Neural cell (in vitro differentiated cells): Measurements from ENCODE around the gene GFOD2. TPM values are rescaled to one million over a fixed set of nuclear protein-coding genes. Genes with fewer than 3 reads are reported as not detected.

ENCODE experiments used
- H2AFZ ChIP-seq: fragments of 200-600, 300-800 bp; sonication (generic), shearing (Covaris generic); 2 replicates; pipeline ENCODE4 v1.6.0; 2014; ENCODE audit warnings: low read depth, mild to moderate bottlenecking, antibody characterized with exemption, low read length, moderate library complexity
- H3F3A ChIP-seq: fragments of 200-600 bp; shearing (Covaris generic); 2 replicates; pipeline ENCODE4 v1.6.1; 2016; ENCODE audit warnings: mild to moderate bottlenecking, moderate library complexity, mixed read lengths, antibody characterized with exemption, low read length; ENCODE audit not compliant: insufficient read depth, poor library complexity, severe bottlenecking
- H3K27ac ChIP-seq: fragments of 200-600, 300-800 bp; sonication (generic), shearing (Covaris generic); 2 replicates; pipeline ENCODE4 v1.5.1; 2014; ENCODE audit warnings: mild to moderate bottlenecking, low read length, moderate library complexity
- H3K27me3 ChIP-seq: fragments of 300-800, 200-600 bp; sonication (generic), shearing (Covaris generic); 2 replicates; pipeline ENCODE4 v1.6.0; 2014; ENCODE audit warnings: mild to moderate bottlenecking, low read depth, low read length, moderate library complexity; ENCODE audit not compliant: insufficient read depth
- H3K36me3 ChIP-seq: fragments of 300-800, 200-600 bp; sonication (generic), shearing (Covaris generic); 2 replicates; pipeline ENCODE4 v1.5.1; 2014; ENCODE audit warnings: mild to moderate bottlenecking, antibody characterized with exemption, low read length, moderate library complexity; ENCODE audit not compliant: insufficient read depth
- H3K4me2 ChIP-seq: fragments of 300-800, 200-600 bp; sonication (generic), shearing (Covaris generic); 2 replicates; pipeline ENCODE4 v1.6.0; 2014; ENCODE audit warnings: mild to moderate bottlenecking, low read length
- H3K4me3 ChIP-seq: fragments of 300-800, 200-600 bp; sonication (generic), shearing (Covaris generic); 2 replicates; pipeline ENCODE4 v1.5.1; 2014; ENCODE audit warnings: mild to moderate bottlenecking, low read length, moderate library complexity
- H3K79me2 ChIP-seq: fragments of 200-600 bp; shearing (Covaris generic); replicated peaks from 2 replicates; pipeline ENCODE4 v1.6.0; 2014; ENCODE audit warnings: mild to moderate bottlenecking, low read length, moderate library complexity; ENCODE audit not compliant: insufficient read depth
- H3K9ac ChIP-seq: fragments of 300-800, 200-600 bp; sonication (generic), shearing (Covaris generic); 2 replicates; pipeline ENCODE4 v1.6.1; 2016; ENCODE audit warnings: mild to moderate bottlenecking, low read length, mixed read lengths
- H3K9me2 ChIP-seq: fragments of 200-600 bp; shearing (Covaris generic); 2 replicates; pipeline ENCODE4 v1.6.1; 2016; ENCODE audit warnings: mild to moderate bottlenecking, low read length, mixed read lengths; ENCODE audit not compliant: insufficient read depth
- H3K9me3 ChIP-seq: fragments of 200-600, 300-800 bp; sonication (generic), shearing (Covaris generic); 2 replicates; pipeline ENCODE4 v1.6.1; 2016; ENCODE audit warnings: mild to moderate bottlenecking, mixed run types, low read length, moderate library complexity, mixed read lengths
- H4K20me1 ChIP-seq: fragments of 200-600 bp; shearing (Covaris generic); 2 replicates; pipeline ENCODE4 v1.6.1; 2016; ENCODE audit warnings: mild to moderate bottlenecking, mixed run types; ENCODE audit not compliant: insufficient read depth
- CTCF ChIP-seq: fragments of 450-650 bp; IDR thresholded peaks from 2 replicates; pipeline ENCODE4 v1.5.1; 2014; ENCODE audit warnings: antibody characterized with exemption, mild to moderate bottlenecking, moderate library complexity; ENCODE audit not compliant: poor library complexity, severe bottlenecking
- EP300 ChIP-seq: fragments of 450-650 bp; conservative IDR thresholded peaks from 2 replicates; pipeline ENCODE4 v1.6.1; 2014; ENCODE audit warnings: antibody characterized with exemption, mild to moderate bottlenecking, moderate library complexity; ENCODE audit not compliant: poor library complexity, severe bottlenecking
- EZH2 ChIP-seq: fragments of 200-600, 300-800 bp; shearing (Covaris generic), sonication (generic); IDR thresholded peaks from 2 replicates; pipeline ENCODE4 v1.6.1; 2014; ENCODE audit warnings: antibody characterized with exemption, low read length, borderline replicate concordance, mild to moderate bottlenecking; ENCODE audit not compliant: insufficient read depth, poor library complexity, severe bottlenecking
- MXI1 ChIP-seq: fragments of 450-650 bp; conservative IDR thresholded peaks from 2 replicates; pipeline ENCODE4 v1.6.1; 2014; ENCODE audit warnings: antibody characterized with exemption, mild to moderate bottlenecking; ENCODE audit not compliant: poor library complexity, severe bottlenecking
- POLR2AphosphoS5 ChIP-seq: IDR thresholded peaks from 2 replicates; pipeline ENCODE4 v1.6.1; 2012
- RAD21 ChIP-seq: fragments of 450-650 bp; conservative IDR thresholded peaks from 2 replicates; pipeline ENCODE4 v1.6.1; 2014; ENCODE audit warnings: antibody characterized with exemption, mild to moderate bottlenecking, moderate library complexity
- SMC3 ChIP-seq: fragments of 450-650 bp; conservative IDR thresholded peaks from 2 replicates; pipeline ENCODE4 v1.6.1; 2014; ENCODE audit warnings: antibody characterized with exemption, mild to moderate bottlenecking, moderate library complexity; ENCODE audit not compliant: poor library complexity
- TAF1 ChIP-seq: IDR thresholded peaks from 2 replicates; pipeline ENCODE4 v1.6.1; 2012; ENCODE audit warnings: low read depth
- polyA plus RNA-seq: library from polyadenylated mRNA; depleted of rRNA; stranded (reverse); fragments of >200 nt; gene quantifications from 2 replicates; pipeline ENCODE4 v1.2.3, GENCODE V29; 2014
- TF ChIP-seq, protein P1 (sequence below): IDR thresholded peaks from 2 replicates; pipeline ENCODE4 v1.6.1; 2012; ENCODE audit warnings: borderline replicate concordance

The GFOD2 gene
- polyA plus RNA-seq, 1 donor from 2014 or later: 88.4 TPM

DNA sequence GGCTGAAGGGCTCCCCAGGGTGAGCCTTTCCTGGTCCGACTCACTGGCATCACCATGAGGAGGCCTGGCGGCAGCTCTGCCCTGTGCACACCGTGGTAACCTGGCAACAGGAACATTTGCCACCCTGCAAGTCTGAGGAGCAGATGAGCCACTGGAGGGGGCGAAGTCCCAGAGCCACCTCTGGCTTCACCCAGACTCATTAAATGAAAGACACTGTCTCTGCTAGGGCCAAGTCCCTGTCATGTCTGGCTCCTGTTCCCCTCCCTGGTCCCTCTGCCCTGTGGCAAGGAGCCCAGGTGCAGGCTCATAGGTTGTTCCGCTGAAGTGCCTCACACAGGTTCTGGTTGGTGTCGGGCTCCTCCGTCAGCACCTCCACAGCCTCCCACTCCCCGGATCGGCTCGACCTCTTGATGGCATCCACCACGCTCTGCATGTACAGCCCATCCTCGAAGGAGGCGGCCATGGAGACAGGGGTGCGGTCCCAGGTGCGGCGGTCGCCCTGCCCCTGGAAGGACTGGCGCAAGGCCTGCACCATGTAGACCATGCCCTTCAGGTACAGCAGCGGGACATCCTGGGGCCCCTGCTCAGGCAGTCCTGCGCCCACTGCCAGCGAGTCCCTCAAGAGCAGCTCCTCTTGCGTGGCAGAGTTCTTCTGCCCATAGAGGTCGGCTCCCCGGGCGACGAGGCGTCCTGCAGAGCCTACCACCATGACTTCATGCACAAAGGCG lies 44.1 kb downstream of the GFOD2 start:
- no peak for TF ChIP-seq POLR2AphosphoS5
- TF ChIP-seq EZH2: no peak
- no peak for TF ChIP-seq RAD21
- no peak for TF ChIP-seq TAF1
- TF ChIP-seq CTCF: no peak
- TF ChIP-seq SMC3: no peak
- TF ChIP-seq, protein P1, sequence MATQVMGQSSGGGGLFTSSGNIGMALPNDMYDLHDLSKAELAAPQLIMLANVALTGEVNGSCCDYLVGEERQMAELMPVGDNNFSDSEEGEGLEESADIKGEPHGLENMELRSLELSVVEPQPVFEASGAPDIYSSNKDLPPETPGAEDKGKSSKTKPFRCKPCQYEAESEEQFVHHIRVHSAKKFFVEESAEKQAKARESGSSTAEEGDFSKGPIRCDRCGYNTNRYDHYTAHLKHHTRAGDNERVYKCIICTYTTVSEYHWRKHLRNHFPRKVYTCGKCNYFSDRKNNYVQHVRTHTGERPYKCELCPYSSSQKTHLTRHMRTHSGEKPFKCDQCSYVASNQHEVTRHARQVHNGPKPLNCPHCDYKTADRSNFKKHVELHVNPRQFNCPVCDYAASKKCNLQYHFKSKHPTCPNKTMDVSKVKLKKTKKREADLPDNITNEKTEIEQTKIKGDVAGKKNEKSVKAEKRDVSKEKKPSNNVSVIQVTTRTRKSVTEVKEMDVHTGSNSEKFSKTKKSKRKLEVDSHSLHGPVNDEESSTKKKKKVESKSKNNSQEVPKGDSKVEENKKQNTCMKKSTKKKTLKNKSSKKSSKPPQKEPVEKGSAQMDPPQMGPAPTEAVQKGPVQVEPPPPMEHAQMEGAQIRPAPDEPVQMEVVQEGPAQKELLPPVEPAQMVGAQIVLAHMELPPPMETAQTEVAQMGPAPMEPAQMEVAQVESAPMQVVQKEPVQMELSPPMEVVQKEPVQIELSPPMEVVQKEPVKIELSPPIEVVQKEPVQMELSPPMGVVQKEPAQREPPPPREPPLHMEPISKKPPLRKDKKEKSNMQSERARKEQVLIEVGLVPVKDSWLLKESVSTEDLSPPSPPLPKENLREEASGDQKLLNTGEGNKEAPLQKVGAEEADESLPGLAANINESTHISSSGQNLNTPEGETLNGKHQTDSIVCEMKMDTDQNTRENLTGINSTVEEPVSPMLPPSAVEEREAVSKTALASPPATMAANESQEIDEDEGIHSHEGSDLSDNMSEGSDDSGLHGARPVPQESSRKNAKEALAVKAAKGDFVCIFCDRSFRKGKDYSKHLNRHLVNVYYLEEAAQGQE: no peak
- TF ChIP-seq EP300: no peak
- no peak for TF ChIP-seq MXI1
- H2AFZ ChIP-seq: no peak overlapping the region

DNA sequence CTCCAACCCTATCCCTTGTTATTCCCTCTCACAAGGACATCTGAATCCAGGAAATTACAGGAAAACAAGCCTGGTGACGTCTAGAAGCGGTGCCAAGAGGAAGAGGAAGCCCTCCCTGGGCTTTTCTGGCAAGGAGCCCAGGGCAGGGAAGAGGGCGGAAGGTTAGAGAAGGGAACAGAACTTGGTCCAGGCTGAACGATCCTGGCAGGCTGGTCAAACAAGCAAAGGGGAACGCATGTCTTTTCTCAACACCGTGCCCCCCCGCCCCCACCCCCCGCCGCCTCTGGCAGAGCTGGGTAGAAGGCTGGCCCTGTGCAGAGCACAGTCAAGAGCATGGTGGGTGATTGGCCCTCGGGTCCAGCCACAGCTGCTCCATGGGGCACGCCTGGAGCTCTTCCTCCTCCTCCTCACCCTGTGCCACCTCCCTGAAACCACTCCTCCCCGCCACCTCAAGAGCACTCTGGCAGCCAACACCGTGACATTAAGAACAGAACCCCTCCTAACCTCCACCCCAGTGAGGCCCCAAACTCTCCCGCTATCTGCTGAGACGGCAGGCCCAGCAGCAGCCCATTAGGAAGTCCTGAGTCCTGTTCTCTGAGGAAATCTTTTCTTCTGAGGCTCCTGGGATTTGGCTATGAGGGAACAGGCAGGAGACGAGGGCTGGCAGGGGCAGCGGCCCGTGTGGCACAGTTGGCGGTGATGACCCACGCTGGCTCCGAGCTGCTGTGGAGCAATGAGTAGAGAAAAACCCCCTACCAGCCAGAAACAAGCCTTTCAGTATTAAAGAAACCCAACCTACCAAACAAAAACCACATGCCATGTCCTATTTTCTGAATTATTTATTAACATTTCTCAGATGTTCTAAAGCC lies 45.2 kb downstream of the GFOD2 start:
- Histone ChIP-seq H3K79me2 (no peaks in the 10 kb centered on the region), H3K4me2 (no peak overlapping the region), H2AFZ (no peak overlapping the region), H3K27ac (no peak overlapping the region), H3F3A (no peaks in the 10 kb centered on the region), H3K27me3 (no peaks in the 10 kb centered on the region), H3K9ac (no peak overlapping the region), H3K36me3 (no peaks in the 10 kb centered on the region), H3K9me3 (no peaks in the 10 kb centered on the region), H3K9me2 (no peaks in the 10 kb centered on the region), H3K4me3 (no peak overlapping the region), H4K20me1 (no peaks in the 10 kb centered on the region)
- TF ChIP-seq CTCF (no peak), EP300 (no peak)

More for the DNA sequence above, 44.1 kb downstream of the GFOD2 start:
- Histone ChIP-seq H3K79me2 (no peaks in the 10 kb centered on the region), H3K9me2 (no peaks in the 10 kb centered on the region), H3K9me3 (no peaks in the 10 kb centered on the region), H4K20me1 (no peaks in the 10 kb centered on the region), H3K27ac (no peak overlapping the region), H3K4me3 (no peak overlapping the region), H3K36me3 (no peaks in the 10 kb centered on the region), H3K9ac (no peak overlapping the region), H3K4me2 (no peak overlapping the region), H3F3A (no peaks in the 10 kb centered on the region), H3K27me3 (no peaks in the 10 kb centered on the region)
